GM23338 (cell line): Measurements from ENCODE around the gene PPP2R1B. TPM values are rescaled to one million over a fixed set of nuclear protein-coding genes. Genes with fewer than 3 reads are reported as not detected.
"Not testable (repeated sequence)": the region's sequence is repeated elsewhere in the genome, so short reads cannot be mapped to it uniquely, and the experiment has no call there.

Experiments
- ATAC-seq: fragments of 200-7000 bp; cut with Tn5 transposase; 3 replicates; pipeline ENCODE4 v1.9.1; 2020
- DNase-seq: peaks from one replicate; pipeline ENCODE4 v3.0.0-alpha.2; 2015; ENCODE audit warnings: low spot score
- H2AFZ ChIP-seq: fragments of 200-600 bp; sonication (generic); 2 replicates; pipeline ENCODE4 v1.8.0; 2016; ENCODE audit warnings: antibody characterized with exemption, mild to moderate bottlenecking, moderate library complexity
- H3F3A ChIP-seq: fragments of 200-600 bp; sonication (generic); replicated peaks from 2 replicates; pipeline ENCODE4 v1.8.0; 2017; ENCODE audit warnings: antibody characterized with exemption, mixed run types, low read depth
- H3K27ac ChIP-seq: fragments of 200-600 bp; sonication (generic); 2 replicates; pipeline ENCODE4 v1.6.1; 2016; ENCODE audit warnings: low read depth
- H3K27me3 ChIP-seq: fragments of 200-600 bp; sonication (generic); 2 replicates; pipeline ENCODE4 v1.8.0; 2016; ENCODE audit warnings: mild to moderate bottlenecking, mixed run types, moderate library complexity; ENCODE audit not compliant: insufficient read depth
- H3K36me3 ChIP-seq: fragments of 200-600 bp; sonication (generic); 2 replicates; pipeline ENCODE4 v1.8.0; 2016; ENCODE audit warnings: mild to moderate bottlenecking; ENCODE audit not compliant: insufficient read depth
- H3K4me1 ChIP-seq: fragments of 200-600 bp; sonication (generic); 2 replicates; pipeline ENCODE4 v1.8.0; 2016; ENCODE audit warnings: mild to moderate bottlenecking, moderate library complexity; ENCODE audit not compliant: insufficient read depth
- H3K4me2 ChIP-seq: fragments of 200-600 bp; sonication (generic); 2 replicates; pipeline ENCODE4 v1.7.1; 2017; ENCODE audit warnings: mixed run types
- H3K4me3 ChIP-seq: fragments of 200-600 bp; sonication (generic); 2 replicates; pipeline ENCODE4 v1.6.1; 2016; ENCODE audit warnings: mixed run types
- H3K79me2 ChIP-seq: fragments of 200-600 bp; sonication (generic); replicated peaks from 2 replicates; pipeline ENCODE4 v1.8.0; 2017; ENCODE audit warnings: mild to moderate bottlenecking; ENCODE audit not compliant: insufficient read depth
- H3K9me2 ChIP-seq: fragments of 200-600 bp; sonication (generic); 2 replicates; pipeline ENCODE4 v1.8.0; 2017; ENCODE audit not compliant: insufficient read depth
- H4K20me1 ChIP-seq: fragments of 200-600 bp; sonication (generic); replicated peaks from 2 replicates; pipeline ENCODE4 v1.8.0; 2017; ENCODE audit warnings: mild to moderate bottlenecking; ENCODE audit not compliant: insufficient read depth
- H3K27ac Mint-ChIP-seq: 2 replicates; pipeline ENCODE4 v1.8.0; 2020; ENCODE audit warnings: inconsistent platforms, mild to moderate bottlenecking, moderate library complexity, mixed read lengths
- H3K27me3 Mint-ChIP-seq: 3 replicates; pipeline ENCODE4 v1.8.0; 2022; ENCODE audit warnings: low read depth, mild to moderate bottlenecking, moderate library complexity, mixed read lengths, inconsistent platforms; ENCODE audit not compliant: insufficient read depth, poor library complexity
- H3K36me3 Mint-ChIP-seq: 3 replicates; pipeline ENCODE4 v1.8.0; 2021; ENCODE audit warnings: low read depth, mild to moderate bottlenecking, inconsistent platforms, moderate library complexity, mixed read lengths
- H3K4me1 Mint-ChIP-seq: 3 replicates; pipeline ENCODE4 v1.8.0; 2020; ENCODE audit warnings: mild to moderate bottlenecking, inconsistent platforms, mixed read lengths
- H3K4me3 Mint-ChIP-seq: 3 replicates; pipeline ENCODE4 v1.8.0; 2021; ENCODE audit warnings: moderate library complexity, mild to moderate bottlenecking, inconsistent platforms, mixed read lengths
- H3K9me3 Mint-ChIP-seq: 3 replicates; pipeline ENCODE4 v1.8.0; 2020; ENCODE audit warnings: moderate library complexity, mild to moderate bottlenecking, inconsistent platforms, mixed read lengths
- ETS1 ChIP-seq: IDR thresholded peaks from 2 replicates; pipeline ENCODE4 v1.6.1; 2016; ENCODE audit warnings: antibody characterized with exemption
- ZNF331 ChIP-seq: fragments of 250-450 bp; sonication (Bioruptor Pico); IDR thresholded peaks from 2 replicates; pipeline ENCODE4 v1.5.0; 2020; ENCODE audit warnings: low read depth, mild to moderate bottlenecking, moderate library complexity
- ZNF462 ChIP-seq: fragments of 250-450 bp; sonication (Bioruptor Pico); IDR thresholded peaks from 2 replicates; pipeline ENCODE4 v1.5.0; 2020; ENCODE audit warnings: mild to moderate bottlenecking, moderate library complexity
- polyA plus RNA-seq: library from polyadenylated mRNA; unstranded; fragments of >200 nt; fragmentation: Nextera tagmentation; extraction: Ambion mirVana; gene quantifications from 2 replicates; pipeline ENCODE4 v1.2.1, GENCODE V29; 2016
- total RNA-seq: library from RNA; depleted of rRNA; stranded (reverse); fragments of >200 nt; shearing (Covaris generic); gene quantifications from 2 replicates; pipeline ENCODE4 v1.2.3, GENCODE V29; 2014

Gene PPP2R1B
- total and polyA plus RNA-seq, 2 experiments from 2014 or later = 18.5 to 82.0 TPM

GRCh38 chr11:111784311-111784710, 18.1 kb upstream of the PPP2R1B start:
- not testable (repeated sequence) for H3K27me3 ChIP-seq, H3K4me1 Mint-ChIP-seq, H3K27ac Mint-ChIP-seq, H3K4me3 ChIP-seq, H3K4me1 ChIP-seq, H3K9me2 ChIP-seq, H3K4me2 ChIP-seq, H3K4me3 Mint-ChIP-seq, H3K27ac ChIP-seq, H2AFZ ChIP-seq, H3K79me2 ChIP-seq, H3K36me3 ChIP-seq, H3F3A ChIP-seq, H4K20me1 ChIP-seq, H3K36me3 Mint-ChIP-seq, H3K9me3 Mint-ChIP-seq, DNase-seq, H3K27me3 Mint-ChIP-seq, ATAC-seq

GRCh38 chr11:111782109-111782741, 16.0 kb upstream of the PPP2R1B start:
- TF ChIP-seq ETS1 (no peak), ZNF331 (CRISPR knock-in tag) (no peak), ZNF462 (CRISPR knock-in tag) (no peak)
- no peaks in the 10 kb centered on the region for H3K4me1 ChIP-seq
- H4K20me1 ChIP-seq = no peaks in the 10 kb centered on the region
- no peak overlapping the region for H3K27ac Mint-ChIP-seq
- H3K9me2 ChIP-seq = no peaks in the 10 kb centered on the region
- ATAC-seq (no peak), DNase-seq (no peak)
- H2AFZ ChIP-seq = no peak overlapping the region
- H3K4me3 ChIP-seq = no peak overlapping the region
- peaks cover 1% of the 10 kb centered on the region for H3K27me3 Mint-ChIP-seq
- H3K4me2 ChIP-seq = no peak overlapping the region
- no peaks in the 10 kb centered on the region for H3F3A ChIP-seq
- H3K36me3 Mint-ChIP-seq = no peaks in the 10 kb centered on the region
- no peaks in the 10 kb centered on the region for H3K27me3 ChIP-seq
- no peaks in the 10 kb centered on the region; the same call in 1 of the 2 replicates for H3K36me3 ChIP-seq
- H3K4me1 Mint-ChIP-seq = no peaks in the 10 kb centered on the region
- H3K4me3 Mint-ChIP-seq = no peak overlapping the region
- no peak overlapping the region for H3K27ac ChIP-seq
- no peaks in the 10 kb centered on the region for H3K79me2 ChIP-seq
- no peaks in the 10 kb centered on the region for H3K9me3 Mint-ChIP-seq
